GM12878 (cell line): Measurements from ENCODE around the gene CACNA1I. TPM values are rescaled to one million over a fixed set of nuclear protein-coding genes. Genes with fewer than 3 reads are reported as not detected.
A peak's percentile ranks its signal among the peaks of the same experiment; 100 is the strongest.

Experiments used
- CBX3 ChIP-seq: fragments of 200-600 bp; sonication (generic); IDR thresholded peaks from 2 replicates; pipeline ENCODE4 v1.6.1; 2016; ENCODE audit warnings: low read depth, borderline replicate concordance
- CTCF ChIP-seq, 3 experiments: IDR thresholded peaks in 2 of 3; conservative IDR thresholded peaks in 1 of 3; 2 replicates each; pipeline ENCODE4 v1.5.1; 2011; ENCODE audit warnings: low read depth in 3 of 3, low read length in 3 of 3, mild to moderate bottlenecking in 3 of 3, control low read depth in 2 of 3, moderate library complexity in 2 of 3, inconsistent platforms in 1 of 3, mixed read lengths in 1 of 3; ENCODE audit not compliant: control insufficient read depth in 2 of 3, insufficient read depth in 1 of 3; ENCODE audit errors: extremely low read depth in 1 of 3
- IKZF1 ChIP-seq: fragments of 450-650 bp; conservative IDR thresholded peaks from 2 replicates; pipeline ENCODE4 v1.6.1; 2017; ENCODE audit warnings: antibody characterized with exemption, mild to moderate bottlenecking
- JUND ChIP-seq: IDR thresholded peaks from 2 replicates; pipeline ENCODE4 v1.6.1; 2012; ENCODE audit warnings: low read depth, mild to moderate bottlenecking, low read length, improper control_type of control experiment, moderate library complexity
- MEF2B ChIP-seq: fragments of 450-650 bp; IDR thresholded peaks from 2 replicates; pipeline ENCODE4 v1.6.1; 2018; ENCODE audit warnings: mild to moderate bottlenecking, moderate library complexity; ENCODE audit not compliant: partially characterized antibody, poor library complexity, severe bottlenecking
- NFIC ChIP-seq: IDR thresholded peaks from 2 replicates; pipeline ENCODE4 v1.6.1; 2012; ENCODE audit warnings: low read depth, mild to moderate bottlenecking, inconsistent platforms, low read length, moderate library complexity
- POU2F2 ChIP-seq: IDR thresholded peaks from 3 replicates; pipeline ENCODE4 v1.6.1; 2011; ENCODE audit warnings: low read depth, mild to moderate bottlenecking, low read length, borderline replicate concordance
- RCOR1 ChIP-seq: conservative IDR thresholded peaks from 2 replicates; pipeline ENCODE4 v1.6.1; 2012; ENCODE audit warnings: low read depth, low read length, improper control_type of control experiment
- RUNX3 ChIP-seq: IDR thresholded peaks from 2 replicates; pipeline ENCODE4 v1.6.1; 2012; ENCODE audit warnings: low read length, inconsistent platforms
- SIX5 ChIP-seq: IDR thresholded peaks from 2 replicates; pipeline ENCODE4 v1.6.1; 2011; ENCODE audit warnings: mild to moderate bottlenecking, low read depth, low read length, moderate library complexity; ENCODE audit not compliant: severe bottlenecking
- SREBF1 ChIP-seq: IDR thresholded peaks from 2 replicates; pipeline ENCODE4 v1.6.1; 2012; ENCODE audit warnings: mild to moderate bottlenecking, low read length
- TARDBP ChIP-seq: IDR thresholded peaks from 2 replicates; pipeline ENCODE4 v1.6.1; 2016; ENCODE audit warnings: borderline replicate concordance
- TCF3 ChIP-seq: IDR thresholded peaks from 2 replicates; pipeline ENCODE4 v1.6.1; 2012; ENCODE audit warnings: low read depth, mild to moderate bottlenecking, low read length, borderline replicate concordance; ENCODE audit not compliant: insufficient read depth
- YBX1 ChIP-seq: fragments of 450-650 bp; IDR thresholded peaks from 2 replicates; pipeline ENCODE4 v1.6.1; 2016; ENCODE audit warnings: antibody characterized with exemption
- YY1 ChIP-seq: IDR thresholded peaks from 2 replicates; pipeline ENCODE4 v1.6.1; 2011; ENCODE audit warnings: low read depth, mild to moderate bottlenecking, low read length
- ZBTB11 ChIP-seq: fragments of 450-650 bp; formaldehyde crosslinking; IDR thresholded peaks from 2 replicates; pipeline ENCODE4 v1.5.0; 2022; ENCODE audit warnings: mild to moderate bottlenecking, missing genetic modification characterization
- ZNF384 ChIP-seq: IDR thresholded peaks from 2 replicates; pipeline ENCODE4 v1.6.1; 2012; ENCODE audit warnings: low read depth, mild to moderate bottlenecking, low read length, improper control_type of control experiment, borderline replicate concordance
- polyA plus RNA-seq, 11 experiments: library from polyadenylated mRNA; depleted of rRNA in 4 of 11; unstranded in 6 of 11; stranded (reverse) in 5 of 11; fragments of >200 nt; fragmentation: Nextera tagmentation in 4 of 11; fragmentation: Illumina TruSeq in 1 of 11; extraction: Ambion mirVana in 4 of 11; extraction: Trizol in 1 of 11; gene quantifications; 1 replicate in 1 of 11; 2 replicates in 10 of 11; pipeline versions ENCODE4 v1.2.1 to v1.2.3, GENCODE V29; 2011 to 2016; ENCODE audit warnings: inconsistent platforms in 2 of 11, missing spikeins in 2 of 11, low read depth in 1 of 11
- total RNA-seq, 4 experiments: library from RNA; depleted of rRNA in 3 of 4; stranded (reverse); fragments of >200 nt in 3 of 4; fragmentation: Illumina TruSeq in 1 of 4; extraction: Trizol in 1 of 4; gene quantifications; 2 replicates each; pipeline versions ENCODE4 v1.2.1 to v1.2.3, GENCODE V29; 2013 to 2021
- TF ChIP-seq, protein P1 (sequence below): fragments of 450-650 bp; IDR thresholded peaks from 2 replicates; pipeline ENCODE4 v1.6.1; 2017; ENCODE audit warnings: mild to moderate bottlenecking, low read depth, inconsistent platforms; ENCODE audit not compliant: poor library complexity, severe bottlenecking
- TF ChIP-seq, protein P2 (sequence below): IDR thresholded peaks from 2 replicates; pipeline ENCODE4 v1.6.1; 2012; ENCODE audit warnings: low read depth, low read length, improper control_type of control experiment

The CACNA1I gene
- total and polyA plus RNA-seq, 10 of the 15 experiments (the other 5 are each of a cell fraction or from before 2014, with no cell fraction given) = 0.01 to 0.03 TPM; not detected in 8

GRCh38 chr22:39534591-39535356, 35.8 kb upstream of the CACNA1I start (continued):
- TF ChIP-seq, protein P1, sequence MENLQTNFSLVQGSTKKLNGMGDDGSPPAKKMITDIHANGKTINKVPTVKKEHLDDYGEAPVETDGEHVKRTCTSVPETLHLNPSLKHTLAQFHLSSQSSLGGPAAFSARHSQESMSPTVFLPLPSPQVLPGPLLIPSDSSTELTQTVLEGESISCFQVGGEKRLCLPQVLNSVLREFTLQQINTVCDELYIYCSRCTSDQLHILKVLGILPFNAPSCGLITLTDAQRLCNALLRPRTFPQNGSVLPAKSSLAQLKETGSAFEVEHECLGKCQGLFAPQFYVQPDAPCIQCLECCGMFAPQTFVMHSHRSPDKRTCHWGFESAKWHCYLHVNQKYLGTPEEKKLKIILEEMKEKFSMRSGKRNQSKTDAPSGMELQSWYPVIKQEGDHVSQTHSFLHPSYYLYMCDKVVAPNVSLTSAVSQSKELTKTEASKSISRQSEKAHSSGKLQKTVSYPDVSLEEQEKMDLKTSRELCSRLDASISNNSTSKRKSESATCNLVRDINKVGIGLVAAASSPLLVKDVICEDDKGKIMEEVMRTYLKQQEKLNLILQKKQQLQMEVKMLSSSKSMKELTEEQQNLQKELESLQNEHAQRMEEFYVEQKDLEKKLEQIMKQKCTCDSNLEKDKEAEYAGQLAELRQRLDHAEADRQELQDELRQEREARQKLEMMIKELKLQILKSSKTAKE = no peak
- TF ChIP-seq CBX3 = no peak
- no peak for TF ChIP-seq ZBTB11 (CRISPR knock-in tag)
- TF ChIP-seq RUNX3 = no peak
- no peak for TF ChIP-seq ZNF384
- TF ChIP-seq SIX5 = no peak
- no peak for TF ChIP-seq YBX1
- TF ChIP-seq, protein P2, sequence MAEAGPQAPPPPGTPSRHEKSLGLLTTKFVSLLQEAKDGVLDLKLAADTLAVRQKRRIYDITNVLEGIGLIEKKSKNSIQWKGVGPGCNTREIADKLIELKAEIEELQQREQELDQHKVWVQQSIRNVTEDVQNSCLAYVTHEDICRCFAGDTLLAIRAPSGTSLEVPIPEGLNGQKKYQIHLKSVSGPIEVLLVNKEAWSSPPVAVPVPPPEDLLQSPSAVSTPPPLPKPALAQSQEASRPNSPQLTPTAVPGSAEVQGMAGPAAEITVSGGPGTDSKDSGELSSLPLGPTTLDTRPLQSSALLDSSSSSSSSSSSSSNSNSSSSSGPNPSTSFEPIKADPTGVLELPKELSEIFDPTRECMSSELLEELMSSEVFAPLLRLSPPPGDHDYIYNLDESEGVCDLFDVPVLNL = no peak
- TF ChIP-seq NFIC = no peak
- TF ChIP-seq CTCF (IDR thresholded peaks at IDR 0.05 in 2 of 3, conservative IDR thresholded peaks at IDR 0.05 in 1 of 3; ENCODE audit: control insufficient read depth in 2 of 3, extremely low read depth in 1 of 3, insufficient read depth in 1 of 3, low read depth in 3 of 3, low read length in 3 of 3) = peak; percentile 79 to 90 (median 84)
- no peak for TF ChIP-seq SREBF1
- no peak for TF ChIP-seq RCOR1
- TF ChIP-seq YY1 = 0 out of 2 replicates have a peak, but pooled peaks have one; percentile 55
- TF ChIP-seq IKZF1 = 0 out of 2 replicates have a peak, but pooled peaks have one; percentile 27
- no peak for TF ChIP-seq MEF2B
- no peak; the same call in 2 of the 3 replicates for TF ChIP-seq POU2F2
- TF ChIP-seq JUND = no peak
- no peak for TF ChIP-seq TARDBP
- TF ChIP-seq TCF3 = no peak
